Globus pallidus (tissue), 1 donor: ENCODE measurements around the gene ATP8B3.

Experiments used
- DNase-seq: peaks from one replicate; pipeline ENCODE4 v3.0.0-alpha.2; 2015; ENCODE audit warnings: low spot score

The ATP8B3 gene

GRCh38 chr19:1756705-1757465, 55.2 kb downstream of the ATP8B3 start:
- no peak for DNase-seq

DNA sequence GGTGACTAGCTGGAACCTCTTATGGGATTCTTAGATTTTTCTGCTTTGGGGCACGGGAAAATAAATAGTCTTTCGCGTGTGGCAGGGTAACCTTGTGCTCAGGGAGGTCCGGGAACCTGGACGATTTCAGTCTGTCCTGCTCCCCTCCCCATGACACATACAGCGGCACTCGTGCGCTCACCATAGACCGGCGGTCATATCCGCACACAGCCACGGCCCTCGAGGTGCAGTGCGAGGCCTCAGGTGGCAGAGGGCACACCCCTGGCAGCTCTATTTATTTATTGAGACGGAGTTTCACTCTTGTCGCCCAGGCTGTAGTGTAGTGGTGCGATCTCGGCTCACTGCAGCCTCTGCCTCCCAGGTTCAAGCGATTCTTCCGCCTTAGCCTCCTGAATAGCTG, 55.8 kb downstream of the ATP8B3 start:
- DNase-seq: no peak

GRCh38 chr19:1755467-1756171, 56.5 kb downstream of the ATP8B3 start:
- no peak for DNase-seq

GRCh38 chr19:1754636-1755466, 57.2 kb downstream of the ATP8B3 start:
- no peak for DNase-seq

GRCh38 chr19:1754018-1754635, 57.9 kb downstream of the ATP8B3 start:
- DNase-seq: no peak

- DNase-seq: no peak
Measured at GRCh38 chr19:1752757-1753728, 59.0 kb downstream of the ATP8B3 start, which contains the start of gene ONECUT3. Gene ONECUT3, plus strand, starts transcription at chr19:1753506. Its CDS starts 157 bp downstream, at chr19:1753663.

DNA sequence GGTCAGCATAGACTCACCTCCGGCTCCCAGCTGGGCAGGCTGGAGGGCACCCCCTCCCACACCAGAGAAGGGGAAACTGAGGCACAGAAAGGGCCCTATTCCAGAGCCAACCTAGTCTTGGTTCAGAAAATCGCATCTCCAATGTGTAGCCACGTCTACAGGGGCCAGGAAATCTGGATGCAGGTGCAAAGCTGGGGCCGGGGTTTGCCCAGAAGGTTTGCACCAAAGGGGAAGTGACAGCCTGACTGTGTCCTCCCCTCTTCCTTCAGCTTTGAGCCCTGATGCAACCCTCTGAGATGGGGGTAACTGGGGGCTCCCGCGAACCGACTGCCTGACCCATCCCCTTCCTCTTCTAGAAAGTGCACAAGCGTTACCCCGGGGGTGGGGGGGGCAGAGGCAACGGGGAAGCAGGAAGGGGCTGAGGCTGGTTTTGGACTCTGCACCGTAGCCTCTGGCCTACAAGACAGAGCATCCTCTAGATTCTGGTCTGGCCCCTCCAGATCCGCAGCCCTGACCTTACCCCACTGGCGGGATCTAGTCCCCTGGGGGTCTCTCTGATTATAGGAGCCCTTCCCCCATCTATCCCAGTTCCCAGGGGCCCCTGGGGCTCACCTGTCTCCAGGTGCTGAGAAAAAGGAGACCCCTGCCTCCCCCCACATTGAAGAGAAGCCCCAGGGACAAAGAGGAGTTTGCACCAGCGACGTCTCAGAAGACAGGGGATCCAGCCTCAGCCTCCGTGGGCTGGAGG, 59.9 kb downstream of the ATP8B3 start:
- no peak for DNase-seq

GRCh38 chr19:1751367-1752008, 60.6 kb downstream of the ATP8B3 start:
- no peak for DNase-seq

DNA sequence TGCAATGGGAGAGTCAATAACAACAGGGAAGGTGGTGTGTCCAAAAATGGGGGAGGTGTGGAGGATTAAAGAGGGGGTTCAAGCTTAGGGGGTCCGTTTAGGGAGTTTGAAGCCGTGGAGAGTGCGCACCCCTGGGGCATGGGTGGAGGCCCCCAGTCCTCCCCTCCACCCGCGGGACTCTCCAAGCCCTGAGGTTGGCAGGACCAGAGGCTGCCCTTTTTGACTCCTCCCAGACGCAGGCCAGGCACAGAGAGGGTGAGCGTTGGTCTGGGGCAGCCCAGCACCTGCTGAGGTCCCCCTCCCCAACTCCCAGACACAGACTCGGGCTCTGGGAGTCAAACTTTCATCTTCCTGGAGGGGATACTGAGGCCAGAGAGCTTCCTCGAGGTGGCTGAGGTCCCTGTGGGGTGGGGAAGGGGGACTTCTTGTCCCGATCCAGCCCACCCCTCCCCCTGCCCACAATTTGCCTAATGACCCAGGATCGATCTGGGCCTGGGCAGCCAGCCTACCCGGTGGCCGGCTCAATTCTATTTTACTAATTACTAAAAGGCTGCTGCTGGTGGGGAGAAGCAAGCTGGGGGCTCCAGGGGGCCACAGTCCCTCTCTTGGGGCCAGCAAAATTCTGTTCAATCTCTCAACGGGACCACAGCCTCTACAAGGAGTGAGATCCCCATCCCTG, 61.6 kb downstream of the ATP8B3 start:
- no peak for DNase-seq

DNA sequence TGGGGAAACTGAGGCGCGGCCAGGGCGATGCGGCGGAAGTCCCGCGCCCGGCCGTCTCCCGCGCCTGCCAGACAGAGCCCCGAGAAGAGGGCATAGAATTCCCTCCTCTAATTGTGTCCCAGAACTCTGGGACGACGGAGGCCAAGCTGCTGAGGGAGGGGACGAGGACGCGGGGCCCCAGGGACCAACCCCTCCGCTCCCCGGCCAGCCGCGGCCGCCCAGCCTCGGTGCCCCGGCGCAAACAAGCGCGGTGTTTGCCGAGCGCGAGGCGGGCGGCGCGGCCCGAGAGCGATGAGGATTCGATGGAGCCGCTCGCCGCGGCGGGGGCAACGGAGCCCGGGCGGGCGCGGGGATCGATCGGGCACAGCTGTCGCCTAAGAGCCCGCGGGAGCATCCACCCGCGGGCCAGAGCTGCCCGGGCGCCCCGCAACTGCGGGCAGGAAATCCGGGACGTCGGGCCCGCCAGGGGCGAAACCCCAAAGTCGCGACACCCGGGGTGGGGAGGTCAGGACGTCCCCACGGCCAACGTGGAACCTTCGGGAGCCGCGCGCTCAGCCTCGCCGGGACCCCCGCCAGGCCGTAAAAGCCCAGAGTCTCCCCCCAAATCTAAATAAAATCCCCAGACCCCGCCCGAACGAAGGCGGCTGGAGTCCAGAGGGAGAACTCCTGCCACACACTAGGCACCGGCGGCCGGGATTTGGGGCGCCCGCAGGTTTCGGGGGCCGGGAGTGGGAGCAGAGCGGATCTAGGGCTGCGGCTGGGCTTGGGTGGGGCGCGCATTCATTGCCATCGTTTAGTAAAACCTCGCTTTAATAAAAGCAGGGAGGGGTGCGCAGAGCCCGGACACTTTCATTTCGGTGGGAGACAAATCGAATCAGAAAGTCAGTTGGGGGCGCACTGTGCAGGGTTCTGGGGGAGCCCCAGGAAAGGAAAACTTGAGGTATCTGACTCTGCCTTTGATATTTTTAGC, 62.4 kb downstream of the ATP8B3 start:
- no peak for DNase-seq

GRCh38 chr19:1748873-1749341, 63.2 kb downstream of the ATP8B3 start:
- no peak for DNase-seq

DNA sequence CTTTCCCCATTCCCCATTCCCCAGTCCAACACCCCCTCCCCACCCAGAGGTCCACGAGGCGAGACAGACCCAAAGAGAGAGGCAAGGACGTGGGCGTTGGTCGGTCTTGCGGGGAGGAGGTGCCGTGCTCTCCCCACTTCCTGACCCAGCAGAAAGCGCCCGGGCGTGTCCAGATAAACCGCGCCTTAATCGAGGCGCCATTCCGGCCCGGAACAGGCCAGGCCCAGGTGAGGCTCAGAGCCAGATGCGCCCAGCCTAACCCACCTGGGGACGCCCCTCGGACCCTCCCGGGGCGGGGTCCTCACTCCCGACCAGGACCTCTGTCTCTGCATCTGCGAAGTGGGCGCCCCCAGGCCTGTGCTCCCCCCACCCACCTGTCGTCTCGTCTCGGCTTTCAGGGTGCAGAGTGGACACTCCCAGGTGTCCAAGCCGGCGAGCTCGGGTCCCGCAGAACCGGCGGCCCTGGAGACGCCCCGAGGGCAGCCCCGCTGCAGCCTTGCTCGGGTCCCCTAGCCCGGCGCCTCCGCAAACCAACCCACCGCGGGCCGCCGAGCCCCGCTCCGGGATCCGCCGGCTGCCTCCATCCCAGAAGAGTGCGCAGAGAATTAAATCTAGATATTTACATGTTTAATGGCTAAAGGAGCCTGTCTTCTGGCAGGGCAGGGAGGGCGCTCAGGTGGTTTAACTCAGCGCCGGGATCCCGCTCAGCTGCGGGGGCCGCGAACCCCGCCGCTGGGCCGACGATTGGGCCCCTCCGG, 63.8 kb downstream of the ATP8B3 start:
- no peak for DNase-seq

DNA sequence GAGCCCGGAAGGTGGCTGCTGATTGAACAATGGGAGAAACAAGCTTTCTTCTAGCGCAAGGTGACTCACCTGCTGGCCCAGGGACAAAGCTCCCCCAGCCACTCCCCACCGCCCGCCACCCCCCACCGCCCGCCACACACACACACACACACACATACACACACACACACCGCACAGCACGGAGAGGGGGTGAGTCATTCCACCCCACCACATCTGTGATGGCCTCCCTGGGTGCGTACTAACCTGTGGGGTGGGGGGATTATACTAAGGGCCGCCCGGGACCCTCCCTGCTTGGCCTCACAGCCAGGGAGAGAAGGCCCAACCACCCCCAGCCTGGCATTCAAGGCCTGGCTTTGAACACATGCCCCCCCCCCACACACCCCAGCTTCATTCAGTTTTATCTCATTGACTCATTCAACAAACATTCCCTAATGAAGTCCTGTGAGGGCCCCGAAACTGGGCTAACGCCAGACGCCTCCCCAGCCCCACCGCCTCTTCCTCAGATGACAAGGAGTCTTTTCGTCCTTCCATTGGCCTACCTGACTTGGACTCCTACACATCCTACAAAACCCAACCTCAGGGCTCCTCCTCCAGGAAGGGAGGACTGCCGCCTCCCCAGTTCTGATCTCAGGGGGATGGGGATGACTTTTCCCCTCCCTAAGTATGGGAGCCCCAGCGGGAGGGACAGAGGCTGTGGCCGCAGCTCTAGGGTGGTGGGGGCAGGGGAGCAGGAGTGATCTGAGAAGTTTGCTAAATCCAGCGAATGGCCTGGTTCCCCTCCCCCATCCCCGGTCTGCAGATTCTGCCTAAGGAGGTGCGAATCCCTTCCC, 64.6 kb downstream of the ATP8B3 start:
- DNase-seq: no peak

DNA sequence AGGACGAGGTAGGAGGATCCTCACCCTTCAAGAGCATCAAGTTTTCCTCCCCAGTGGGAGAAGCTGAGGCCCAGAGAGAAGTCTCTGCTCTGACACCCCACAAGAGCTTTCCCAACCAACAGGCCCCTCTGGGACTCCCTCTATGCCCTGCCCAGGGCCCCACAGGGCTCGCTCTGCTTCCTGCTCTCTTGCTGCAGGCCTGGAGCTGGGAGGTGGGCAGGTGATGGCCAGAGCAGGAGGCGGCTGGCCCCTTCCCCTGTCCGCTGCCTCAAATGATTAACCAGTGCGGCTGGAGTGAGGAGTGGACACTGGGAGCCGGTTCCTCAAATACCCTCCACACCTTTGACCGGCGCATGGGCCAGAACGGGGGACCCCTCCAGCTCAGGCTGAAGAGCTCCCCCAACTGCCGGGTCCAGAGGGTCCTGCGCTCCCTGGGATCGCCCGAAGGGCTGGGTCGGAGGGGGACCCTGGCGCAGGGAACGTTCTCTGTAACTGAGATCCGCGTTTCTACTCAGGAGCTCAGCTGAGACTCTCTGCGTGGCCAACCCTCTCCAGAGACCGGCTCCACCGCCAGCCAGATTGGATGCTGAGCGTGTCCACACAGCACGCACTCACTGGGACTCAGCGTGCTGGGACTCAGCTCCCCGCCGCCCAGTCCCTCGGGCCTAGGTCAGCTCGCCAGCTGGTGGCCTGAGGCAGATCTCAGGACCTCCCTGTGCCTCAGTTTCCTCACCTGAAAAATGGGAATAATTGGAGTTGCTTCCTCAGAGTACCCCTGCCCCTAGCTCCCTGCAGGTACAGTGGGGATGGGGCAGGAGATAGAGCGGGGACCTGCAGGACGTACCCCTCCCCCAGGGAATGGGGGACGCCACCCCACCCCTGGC, 65.4 kb downstream of the ATP8B3 start:
- no peak for DNase-seq

- DNase-seq: no peak
Measured at GRCh38 chr19:1745589-1746031, 66.5 kb downstream of the ATP8B3 start.
